GM06990 (cell line): Measurements from ENCODE around the gene RCAN3.
"Not testable (repeated sequence)": the region's sequence is repeated elsewhere in the genome, so short reads cannot be mapped to it uniquely, and the experiment has no call there.

ENCODE experiments used
- DNase-seq: peaks from one replicate; pipeline ENCODE4 v3.0.0-alpha.2; 2011; ENCODE audit not compliant: insufficient read length; ENCODE audit errors: extremely low read depth
- H3K27me3 ChIP-seq: replicated peaks from 2 replicates; pipeline ENCODE4 v1.6.0; 2011; ENCODE audit warnings: low read length; ENCODE audit not compliant: control insufficient read depth, insufficient read depth
- H3K36me3 ChIP-seq: 2 replicates; pipeline ENCODE4 v1.5.1; 2011; ENCODE audit warnings: low read length; ENCODE audit not compliant: control insufficient read depth, insufficient read depth
- H3K4me3 ChIP-seq: replicated peaks from 2 replicates; pipeline ENCODE4 v1.5.1; 2011; ENCODE audit warnings: low read depth, mild to moderate bottlenecking, control low read depth, low read length
- CTCF ChIP-seq: IDR thresholded peaks from 2 replicates; pipeline ENCODE4 v1.5.1; 2011; ENCODE audit warnings: low read length, control low read depth, mild to moderate bottlenecking, inconsistent platforms; ENCODE audit not compliant: insufficient read depth, poor library complexity, severe bottlenecking

The RCAN3 gene

DNA sequence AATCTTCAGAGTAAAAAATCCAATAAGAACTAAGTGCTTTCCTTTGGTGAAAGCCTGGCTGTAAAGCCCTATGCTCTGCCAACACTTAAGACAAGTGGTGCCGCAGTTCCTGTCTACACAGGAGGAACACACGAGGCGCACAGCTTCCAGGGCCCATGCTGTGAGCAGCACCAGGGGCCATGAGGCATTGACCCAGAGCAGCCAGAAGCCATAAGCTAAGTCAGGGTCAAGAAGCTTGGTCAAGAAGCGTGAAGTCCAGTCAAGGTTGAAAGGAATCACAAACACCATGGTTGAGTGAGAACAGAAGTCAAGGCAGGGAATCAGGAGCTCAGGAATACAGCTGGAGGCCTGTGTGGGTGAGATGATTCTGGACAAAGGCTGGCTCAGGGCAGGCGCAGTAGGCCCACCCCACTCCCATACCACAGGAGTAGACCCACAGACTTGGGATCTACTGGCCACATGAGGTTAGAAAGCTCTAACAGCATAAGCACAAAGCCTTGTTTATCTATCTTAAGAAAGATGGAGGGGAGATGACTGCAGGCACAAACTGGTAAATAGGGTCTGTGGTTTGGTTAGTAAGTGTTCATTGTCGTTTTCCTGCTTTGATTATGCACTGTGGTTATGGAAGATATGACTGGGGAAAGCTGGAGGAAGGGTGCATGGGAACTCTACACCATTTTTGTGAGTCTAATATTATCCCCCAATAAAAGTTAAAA is 42.9 kb upstream of the RCAN3 start:
- DNase-seq, result no peak
- Histone ChIP-seq H3K36me3 (peaks cover 16% of the 10 kb centered on the region), H3K4me3 (no peak overlapping the region), H3K27me3 (no peaks in the 10 kb centered on the region)
- TF ChIP-seq CTCF, result no peak

DNA sequence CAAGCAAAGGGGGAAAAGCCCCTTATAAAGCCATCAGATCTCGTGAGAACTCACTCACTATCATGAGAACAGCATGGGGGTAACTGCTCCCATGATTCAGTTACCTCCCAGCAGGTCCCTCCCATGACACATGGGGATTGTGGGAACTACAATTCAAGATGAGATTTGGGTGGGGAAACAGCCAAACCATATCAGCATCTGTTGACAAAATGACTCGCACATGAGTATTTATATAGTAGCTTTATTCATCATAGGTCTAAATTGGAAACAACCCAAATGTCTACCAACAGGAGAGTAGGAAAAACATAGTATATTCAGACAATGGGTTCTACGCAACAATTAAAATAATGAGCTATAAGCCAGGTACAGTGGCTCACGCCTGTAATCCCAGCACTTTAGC is 40.5 kb upstream of the RCAN3 start:
- not testable (repeated sequence) for H3K27me3 ChIP-seq, H3K4me3 ChIP-seq, H3K36me3 ChIP-seq, DNase-seq

DNA sequence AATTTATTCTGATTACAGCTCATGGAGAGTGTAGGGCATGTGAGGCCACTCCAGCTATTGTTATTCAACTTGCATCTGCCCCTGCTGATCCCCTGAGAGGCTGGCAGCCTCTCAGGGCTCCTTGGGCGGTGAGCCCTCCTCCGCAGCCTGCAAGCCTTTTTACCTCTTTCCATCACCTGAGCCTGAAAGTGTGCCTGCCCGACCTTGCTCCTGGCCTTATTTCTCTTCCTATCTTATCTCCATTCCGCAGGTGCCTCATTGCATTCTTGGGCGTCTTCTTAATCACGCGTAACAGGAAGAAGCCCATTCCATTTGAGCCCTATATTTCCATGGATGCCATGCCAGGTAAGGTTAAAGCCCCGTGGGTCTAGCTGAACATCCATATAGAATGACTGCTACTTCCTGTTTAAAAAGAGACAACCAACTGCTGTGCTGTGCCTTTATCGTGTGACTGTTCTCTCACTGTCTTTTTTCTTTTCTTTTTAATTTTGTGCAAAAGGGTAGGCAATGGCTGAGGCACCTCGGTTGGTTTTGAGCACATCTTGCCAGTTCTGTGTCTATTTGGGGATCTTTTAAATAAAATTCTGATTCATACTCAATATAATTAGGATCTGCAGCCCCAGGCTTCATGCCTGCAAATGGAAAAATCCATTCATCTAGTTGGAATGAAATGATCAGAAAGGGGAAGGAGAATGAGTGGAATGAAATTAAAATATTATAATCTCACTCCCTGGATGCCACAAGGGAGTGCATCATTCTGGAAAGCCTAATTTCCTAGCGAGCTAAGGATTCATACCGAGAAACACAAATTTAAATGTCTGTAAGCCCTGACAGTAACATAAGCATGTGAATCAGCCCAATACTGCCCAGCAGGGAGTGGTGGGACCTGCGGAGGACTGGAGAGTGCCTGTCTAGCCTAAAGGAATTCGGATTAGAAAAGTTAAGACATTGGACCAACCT is 38.6 kb upstream of the RCAN3 start:
- no peaks in the 10 kb centered on the region for H3K27me3 ChIP-seq
- TF ChIP-seq CTCF, result no peak
- no peak overlapping the region for H3K4me3 ChIP-seq
- peaks cover 5% of the 10 kb centered on the region; the same call in 1 of the 2 replicates for H3K36me3 ChIP-seq
- no peak for DNase-seq

GRCh38 chr1:24465099-24465498 is 37.5 kb upstream of the RCAN3 start:
- H3K4me3 ChIP-seq, result no peak overlapping the region
- no peak for TF ChIP-seq CTCF

DNA sequence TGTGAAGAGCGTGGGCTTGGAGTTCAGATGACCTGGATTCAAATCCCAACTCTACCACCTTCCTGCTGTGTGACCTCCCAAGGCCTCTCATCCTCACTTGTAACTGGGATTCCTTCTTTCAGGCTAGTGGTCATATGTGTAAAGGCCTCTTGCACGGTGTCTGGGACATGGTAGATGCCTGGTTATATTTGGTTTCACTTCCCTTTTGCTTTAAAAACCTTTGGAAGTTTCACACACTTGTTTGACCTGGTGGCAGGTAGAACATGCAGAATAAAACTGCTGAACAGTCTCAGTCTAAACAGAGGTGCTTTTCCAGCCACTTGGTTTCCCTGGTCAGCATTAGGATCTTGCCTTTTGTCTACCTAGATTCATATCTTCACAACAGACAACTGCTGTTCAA is 37.0 kb upstream of the RCAN3 start:
- Histone ChIP-seq H3K27me3 (no peaks in the 10 kb centered on the region), H3K4me3 (no peak overlapping the region), H3K36me3 (peaks cover 2% of the 10 kb centered on the region; the same call in 1 of the 2 replicates)
- no peak for TF ChIP-seq CTCF
- DNase-seq, result no peak

More at GRCh38 chr1:24465099-24465498, 37.5 kb upstream of the RCAN3 start:
- DNase-seq, result no peak
- H3K36me3 ChIP-seq, result peaks cover 3% of the 10 kb centered on the region; the same call in 1 of the 2 replicates
- H3K27me3 ChIP-seq, result no peaks in the 10 kb centered on the region
